ENCODE data around the gene FLOT2.
"Not testable (repeated sequence)": the region's sequence is repeated elsewhere in the genome, so short reads cannot be mapped to it uniquely, and the experiment has no call there.

The FLOT2 gene

DNA sequence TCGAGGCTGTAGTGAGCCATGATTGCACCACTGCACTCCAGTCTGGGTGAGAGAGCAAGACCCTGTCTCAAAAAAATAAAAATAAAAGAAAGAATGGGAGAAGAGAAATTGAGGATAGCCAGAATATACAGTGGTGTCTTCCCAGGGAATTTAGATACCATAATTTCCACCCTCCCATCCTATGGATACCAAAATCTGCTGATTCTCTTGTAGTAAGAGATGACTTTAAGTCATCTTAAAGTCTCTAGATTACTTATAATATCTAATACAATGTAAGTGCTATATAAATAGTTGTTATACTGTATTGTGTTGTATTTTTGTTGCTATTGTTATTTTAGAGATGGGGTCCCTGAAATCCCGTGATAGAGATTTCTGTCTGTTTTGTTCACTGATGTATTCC is 44.2 kb downstream of the FLOT2 start:
- FAIRE-seq: no peak
- no peak for DNase-seq (ENCODE audit: insufficient read length, low spot score)

- FAIRE-seq (no peak), DNase-seq (ENCODE audit: insufficient read length, low spot score) (no peak)
Measured at GRCh38 chr17:28849281-28849680, 48.3 kb downstream of the FLOT2 start.

GRCh38 chr17:28848667-28849066 is 48.9 kb downstream of the FLOT2 start:
- DNase-seq (ENCODE audit: insufficient read length, low spot score): peak; percentile 56
- FAIRE-seq: not testable (repeated sequence)

DNA sequence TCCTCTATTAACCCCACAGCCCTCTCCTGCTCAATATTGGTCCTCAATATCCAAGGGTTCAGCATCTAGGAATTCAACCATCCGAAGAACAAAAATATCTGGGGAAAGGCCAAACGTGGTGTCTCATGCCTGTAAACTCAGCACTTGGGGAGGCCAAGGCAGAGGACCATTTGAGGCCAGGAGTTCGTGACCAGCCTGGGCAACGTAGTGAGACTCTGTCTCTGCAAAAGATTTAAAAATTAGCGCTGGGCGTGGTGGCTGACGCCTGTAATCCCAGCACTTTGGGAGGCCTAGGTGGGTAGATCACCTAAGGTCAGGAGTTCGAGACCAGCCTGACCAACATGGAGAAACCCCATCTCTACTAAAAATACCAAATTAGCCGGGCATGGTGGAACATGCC is 50.8 kb downstream of the FLOT2 start:
- FAIRE-seq; DNase-seq (ENCODE audit: insufficient read length, low spot score): not testable (repeated sequence)

DNA sequence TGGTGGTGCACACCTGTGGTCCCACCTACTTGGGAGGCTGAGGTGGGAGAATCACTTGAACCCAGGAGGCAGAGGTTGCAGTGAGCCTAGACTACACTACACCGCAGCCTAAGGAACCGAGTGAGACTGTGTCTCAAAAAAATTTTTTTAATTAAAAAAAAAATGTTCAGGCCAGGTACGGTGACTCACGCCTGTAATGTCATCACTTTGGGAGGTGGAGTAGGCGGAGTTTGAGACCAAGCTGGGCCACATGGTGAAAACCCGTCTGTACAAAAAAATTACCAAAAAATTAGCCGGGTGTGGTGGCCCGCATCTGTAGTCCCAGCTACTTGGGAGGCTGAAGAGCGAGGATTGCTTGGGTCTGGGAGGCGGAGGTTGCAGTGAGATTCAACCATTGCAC is 51.3 kb downstream of the FLOT2 start:
- no peak for DNase-seq (ENCODE audit: insufficient read length, low spot score)
- FAIRE-seq: no peak

GRCh38 chr17:28843816-28844148 is 53.8 kb downstream of the FLOT2 start:
- FAIRE-seq (no peak), DNase-seq (ENCODE audit: insufficient read length, low spot score) (no peak)

DNA sequence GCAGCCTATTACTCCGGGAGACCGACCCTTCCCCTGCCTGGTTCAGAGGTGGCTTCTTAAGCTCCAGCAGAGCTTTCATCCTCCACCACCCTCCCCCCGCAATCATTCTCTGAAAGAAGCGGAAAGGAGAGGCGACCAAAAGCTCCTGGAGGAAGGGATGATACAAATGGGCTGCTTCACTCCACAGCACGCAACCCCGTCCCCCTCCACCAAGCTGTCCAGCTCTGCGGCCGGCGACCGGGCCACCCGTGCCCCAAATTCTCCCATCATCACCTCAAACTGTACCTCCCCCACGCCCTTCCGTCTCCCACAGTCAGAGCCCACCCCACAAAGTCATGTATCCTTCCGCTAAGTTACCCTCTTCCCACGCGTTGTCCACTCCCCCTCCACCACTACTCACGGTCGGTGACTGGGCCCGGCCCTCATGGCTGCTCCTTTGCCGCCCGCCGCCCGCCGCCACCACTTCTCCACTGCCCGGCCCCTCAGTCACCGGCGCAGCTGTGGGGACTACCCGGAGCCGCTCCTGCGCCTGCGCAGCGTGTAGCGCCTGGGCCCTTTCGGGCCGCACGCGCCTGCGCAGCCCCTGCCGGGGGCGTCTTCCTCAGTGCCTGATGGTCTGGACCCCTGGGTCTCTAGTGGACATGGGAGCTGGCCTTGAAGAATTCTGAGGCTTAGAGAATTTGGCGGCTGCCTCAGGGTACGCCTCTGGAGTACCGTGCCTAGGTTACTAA is 55.1 kb downstream of the FLOT2 start, which contains the start of gene FAM222B:
Gene FAM222B (minus strand): TSS at position 509 of the 731 bp plus-strand sequence. CDS start 76,123 bp downstream, outside the sequence.
- peak; percentile 63 for FAIRE-seq
- DNase-seq (ENCODE audit: insufficient read length, low spot score): peak; percentile 98

DNA sequence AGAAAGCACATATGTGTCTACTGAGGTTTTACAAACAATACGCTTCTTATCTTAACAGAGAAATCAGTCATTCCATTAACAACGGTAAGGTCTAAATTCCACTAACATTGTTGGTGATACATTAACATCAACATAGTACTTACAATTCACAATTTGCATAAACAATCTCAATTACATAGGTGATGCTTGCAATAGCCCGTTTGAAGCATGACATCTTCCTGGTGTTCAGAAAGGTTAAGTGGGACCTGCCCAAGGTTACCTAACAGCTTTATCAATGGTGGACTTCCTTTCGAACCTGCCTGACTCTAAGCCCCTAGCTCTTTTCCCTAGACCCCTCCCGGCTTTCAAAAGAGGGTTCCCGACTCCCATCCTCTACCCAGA is 55.6 kb downstream of the FLOT2 start:
- DNase-seq (ENCODE audit: insufficient read length, low spot score) (no peak), FAIRE-seq (no peak)

DNA sequence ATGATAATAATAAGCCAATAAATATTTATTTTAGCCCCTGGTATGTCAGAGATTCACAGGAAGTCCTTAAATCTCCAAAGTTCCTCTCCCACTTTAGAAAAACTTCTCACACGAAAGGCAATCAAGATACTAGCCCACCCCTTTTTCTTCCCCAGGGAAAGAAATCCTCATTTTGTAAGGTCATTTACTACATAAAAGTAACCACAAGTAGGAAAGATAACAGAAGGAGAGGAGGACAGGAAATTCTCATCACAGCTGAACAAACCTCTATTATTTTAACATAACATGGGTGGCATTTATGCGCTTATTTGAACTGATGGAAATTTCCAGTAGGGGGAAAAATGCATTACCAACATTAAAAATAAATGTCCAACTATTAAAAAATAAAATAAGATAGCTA is 58.3 kb downstream of the FLOT2 start:
- DNase-seq (ENCODE audit: insufficient read length, low spot score): no peak
- FAIRE-seq: no peak

DNA sequence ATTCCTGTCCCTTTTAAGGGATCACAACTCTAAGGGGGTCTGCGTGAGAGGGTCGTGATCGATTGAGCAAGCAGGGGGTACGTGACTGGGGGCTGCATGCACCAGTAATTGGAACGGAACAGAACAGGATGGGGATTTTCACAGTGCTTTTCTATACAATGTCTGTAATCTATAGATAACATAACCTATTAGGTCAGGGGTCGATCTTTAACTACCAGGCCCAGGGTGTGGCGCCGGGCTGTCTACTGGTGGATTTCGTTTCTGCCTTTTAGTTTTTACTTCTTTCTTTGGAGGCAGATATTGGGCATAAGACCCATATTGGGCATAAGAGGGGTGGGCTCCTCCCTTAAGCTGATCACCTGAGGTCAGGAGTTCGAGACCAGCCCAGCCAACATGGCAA is 61.0 kb downstream of the FLOT2 start:
- FAIRE-seq; DNase-seq (ENCODE audit: insufficient read length, low spot score): not testable (repeated sequence)

- no peak for DNase-seq (ENCODE audit: insufficient read length, low spot score)
- FAIRE-seq: no peak
Measured at GRCh38 chr17:28834420-28834819, 63.1 kb downstream of the FLOT2 start.
